ENCODE measurements around the gene PEPD.

DNA sequence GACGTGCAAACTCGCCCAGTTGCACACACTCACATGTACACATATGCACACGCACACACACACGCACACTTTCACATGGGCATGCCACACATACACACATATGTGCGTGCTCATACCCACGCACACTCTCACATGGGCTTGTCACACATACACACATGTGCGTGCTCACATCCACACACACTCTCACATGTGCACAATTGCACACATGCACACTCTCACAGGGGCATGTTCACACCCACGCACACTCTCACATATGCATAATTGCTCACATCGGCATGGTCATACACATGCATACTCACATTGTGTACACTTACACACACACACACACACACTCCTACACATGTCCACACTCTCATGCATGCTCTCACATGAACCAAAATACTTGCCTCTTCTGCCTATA is 32.8 kb upstream of the PEPD start:
- TF ChIP-seq, protein P1, sequence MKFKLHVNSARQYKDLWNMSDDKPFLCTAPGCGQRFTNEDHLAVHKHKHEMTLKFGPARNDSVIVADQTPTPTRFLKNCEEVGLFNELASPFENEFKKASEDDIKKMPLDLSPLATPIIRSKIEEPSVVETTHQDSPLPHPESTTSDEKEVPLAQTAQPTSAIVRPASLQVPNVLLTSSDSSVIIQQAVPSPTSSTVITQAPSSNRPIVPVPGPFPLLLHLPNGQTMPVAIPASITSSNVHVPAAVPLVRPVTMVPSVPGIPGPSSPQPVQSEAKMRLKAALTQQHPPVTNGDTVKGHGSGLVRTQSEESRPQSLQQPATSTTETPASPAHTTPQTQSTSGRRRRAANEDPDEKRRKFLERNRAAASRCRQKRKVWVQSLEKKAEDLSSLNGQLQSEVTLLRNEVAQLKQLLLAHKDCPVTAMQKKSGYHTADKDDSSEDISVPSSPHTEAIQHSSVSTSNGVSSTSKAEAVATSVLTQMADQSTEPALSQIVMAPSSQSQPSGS (IDR thresholded peaks at IDR 0.05; ENCODE audit: low read length), result no peak
- TF ChIP-seq STAT1 (conservative IDR thresholded peaks at IDR 0.05) (no peak), KAT2A (conservative IDR thresholded peaks at IDR 0.05; ENCODE audit: control insufficient read depth, low read depth, low read length) (no peak), RCOR1 (conservative IDR thresholded peaks at IDR 0.05; ENCODE audit: low read depth, low read length) (no peak)
- TF ChIP-seq, protein P2, sequence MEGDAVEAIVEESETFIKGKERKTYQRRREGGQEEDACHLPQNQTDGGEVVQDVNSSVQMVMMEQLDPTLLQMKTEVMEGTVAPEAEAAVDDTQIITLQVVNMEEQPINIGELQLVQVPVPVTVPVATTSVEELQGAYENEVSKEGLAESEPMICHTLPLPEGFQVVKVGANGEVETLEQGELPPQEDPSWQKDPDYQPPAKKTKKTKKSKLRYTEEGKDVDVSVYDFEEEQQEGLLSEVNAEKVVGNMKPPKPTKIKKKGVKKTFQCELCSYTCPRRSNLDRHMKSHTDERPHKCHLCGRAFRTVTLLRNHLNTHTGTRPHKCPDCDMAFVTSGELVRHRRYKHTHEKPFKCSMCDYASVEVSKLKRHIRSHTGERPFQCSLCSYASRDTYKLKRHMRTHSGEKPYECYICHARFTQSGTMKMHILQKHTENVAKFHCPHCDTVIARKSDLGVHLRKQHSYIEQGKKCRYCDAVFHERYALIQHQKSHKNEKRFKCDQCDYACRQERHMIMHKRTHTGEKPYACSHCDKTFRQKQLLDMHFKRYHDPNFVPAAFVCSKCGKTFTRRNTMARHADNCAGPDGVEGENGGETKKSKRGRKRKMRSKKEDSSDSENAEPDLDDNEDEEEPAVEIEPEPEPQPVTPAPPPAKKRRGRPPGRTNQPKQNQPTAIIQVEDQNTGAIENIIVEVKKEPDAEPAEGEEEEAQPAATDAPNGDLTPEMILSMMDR (IDR thresholded peaks at IDR 0.05 in 2 of 3, conservative IDR thresholded peaks at IDR 0.05 in 1 of 3; ENCODE audit: control insufficient read depth in 2 of 3, extremely low read depth in 1 of 3, insufficient read depth in 1 of 3, low read depth in 3 of 3, low read length in 3 of 3), result no peak
